ENCODE results near the gene PNP. TPM values are rescaled to one million over a fixed set of nuclear protein-coding genes. Genes with fewer than 3 reads are reported as not detected.

Gene PNP
- total and polyA plus RNA-seq, 2 of the 8 experiments (the other 6 are each of a cell fraction or from before 2014, with no cell fraction given): 108 to 130 TPM

DNA sequence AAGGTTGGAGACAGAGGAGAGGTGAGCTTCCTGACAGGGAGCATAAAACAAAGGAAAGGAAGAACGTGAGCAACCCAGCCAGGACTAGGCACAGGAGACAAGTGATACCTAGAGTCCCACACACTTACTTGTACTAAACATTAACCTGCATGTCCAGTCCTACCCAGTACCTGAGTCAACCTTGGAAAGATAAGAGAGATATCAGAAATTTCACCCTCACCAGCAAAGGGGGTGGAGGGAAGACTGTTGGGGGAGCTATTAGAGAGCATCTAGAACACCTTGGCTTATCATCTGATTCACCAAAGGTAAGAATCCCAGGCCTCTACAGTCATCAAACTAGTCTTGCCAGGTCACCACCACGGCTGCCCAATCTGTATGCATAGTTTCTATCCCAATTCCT lies 44.4 kb upstream of the PNP start:
- Histone ChIP-seq H2BK120ac (replicated peaks; ENCODE audit: low read depth, low read length) (no peak overlapping the region), H2BK5ac (ENCODE audit: low read depth, low read length) (no peak overlapping the region), H4K20me1 (replicated peaks in 1 of 2; ENCODE audit: control insufficient read depth in 1 of 2, insufficient read depth in 2 of 2, low read length in 2 of 2) (no peaks in the 10 kb centered on the region), H3K79me1 (ENCODE audit: low read depth, low read length) (no peaks in the 10 kb centered on the region), H2AK5ac (ENCODE audit: low read depth, low read length) (no peak overlapping the region), H3K4me1 (replicated peaks in 1 of 4; ENCODE audit: control insufficient read depth in 3 of 4, insufficient read depth in 4 of 4, low read length in 3 of 4) (peaks cover 0 to 5% (median 2%) of the 10 kb centered on the region in 4 experiments; a peak in 3 of 7 replicates), H3K9ac (replicated peaks in 1 of 4; ENCODE audit: extremely low read depth in 1 of 4, low read depth in 3 of 4, low read length in 3 of 4) (no peak overlapping the region), H3K9me3 (ENCODE audit: insufficient read depth in 2 of 2, low read depth in 1 of 2, low read length in 1 of 2) (no peaks in the 10 kb centered on the region), H3K4ac (replicated peaks; ENCODE audit: insufficient read length, low read depth, low read length) (no peak overlapping the region), H3K23me2 (ENCODE audit: low read depth, low read length) (peaks cover 2% of the 10 kb centered on the region; the same call in 1 of the 2 replicates), H3K36me3 (ENCODE audit: control insufficient read depth in 2 of 4, insufficient read depth in 4 of 4, low read length in 3 of 4) (no peaks in the 10 kb centered on the region), H3K4me3 (ENCODE audit: extremely low read depth in 1 of 4, insufficient read depth in 2 of 4, low read depth in 3 of 4, low read length in 4 of 4) (no peak overlapping the region), H2AFZ (ENCODE audit: low read length) (no peak overlapping the region), H3K4me2 (ENCODE audit: insufficient read depth in 1 of 2, low read depth in 2 of 2, low read length in 2 of 2) (no peak overlapping the region), H3K18ac (ENCODE audit: extremely low read depth, low read length) (no peak overlapping the region), H3K56ac (replicated peaks; ENCODE audit: insufficient read length, low read depth, low read length) (no peak overlapping the region), H4K5ac (ENCODE audit: insufficient read length, low read depth, low read length) (no peak overlapping the region), H4K8ac (ENCODE audit: extremely low read depth, insufficient read depth, low read length) (no peak overlapping the region), H3K23ac (ENCODE audit: insufficient read length) (no peak overlapping the region), H4K91ac (replicated peaks; ENCODE audit: insufficient read length, low read length) (no peak overlapping the region), H2BK15ac (ENCODE audit: low read length) (no peak overlapping the region), H2BK20ac (ENCODE audit: low read length) (no peak overlapping the region; the same call in 1 of the 2 replicates), H2BK12ac (ENCODE audit: low read depth, low read length) (no peak overlapping the region), H3K14ac (ENCODE audit: insufficient read length) (no peak overlapping the region), H3K79me2 (ENCODE audit: control insufficient read depth in 1 of 2, insufficient read depth in 2 of 2, low read length in 2 of 2) (no peaks in the 10 kb centered on the region), H3K27ac (ENCODE audit: low read depth, low read length) (no peak overlapping the region), H3K27me3 (replicated peaks in 1 of 4; ENCODE audit: control insufficient read depth in 3 of 4, extremely low read depth in 1 of 4, insufficient read depth in 3 of 4, low read length in 3 of 4) (no peaks in the 10 kb centered on the region)
- FAIRE-seq (no peak), DNase-seq (ENCODE audit: low read depth in 1 of 2, low spot score in 2 of 2) (no peak)
- WGBS, 2 experiments (ENCODE audit: extremely low coverage in 1 of 2, insufficient coverage in 1 of 2, insufficient read length in 1 of 2, insufficient replicate concordance in 2 of 2, low coverage in 1 of 2, low lambda C conversion rate in 2 of 2, missing lambda C conversion rate in 1 of 2): 45% methylated on average over 2 of the region's 2 CpGs; no CpG with 5 or more reads in 1 of the 2 experiments
- POLR2A ChIA-PET (ENCODE audit: partially characterized antibody): interaction anchor here (0.7 to 1.5 kb wide), 3 partner anchors 9 to 31 kb away, joined by 3 read pairs; partner anchors contain the start of genes APEX1 and OSGEP
- no peak for TF ChIP-seq POU5F1 (IDR thresholded peaks at IDR 0.05; ENCODE audit: low read depth, low read length)
- no peak for TF ChIP-seq SIX5 (IDR thresholded peaks at IDR 0.05; ENCODE audit: low read depth, low read length)
- no peak for TF ChIP-seq ASH2L (IDR thresholded peaks at IDR 0.05; ENCODE audit: low read length)
- no peak for TF ChIP-seq ZNF274 (IDR thresholded peaks at IDR 0.05; ENCODE audit: borderline replicate concordance, extremely low read depth, low read length)
- no peak for TF ChIP-seq HDAC2 (IDR thresholded peaks at IDR 0.05; ENCODE audit: borderline replicate concordance in 1 of 2, low read depth in 2 of 2, low read length in 2 of 2)
- CTCF ChIA-PET (ENCODE audit: partially characterized antibody): interaction anchor here (0.8 to 2.5 kb wide), 2 partner anchors 10 to 175 kb away, joined by 3 to 19 read pairs; no protein-coding TSS in a partner anchor
